H1 (cell line): ENCODE data around the gene IL1RAPL1. TPM values are rescaled to one million over a fixed set of nuclear protein-coding genes. Genes with fewer than 3 reads are reported as not detected.

Experiments
- ASH2L ChIP-seq: fragments of 200-600, 300-600 bp; sonication (generic); IDR thresholded peaks from one replicate; pipeline ENCODE4 v1.7.1; 2017; ENCODE audit warnings: low read length
- CEBPB ChIP-seq: IDR thresholded peaks from 2 replicates; pipeline ENCODE4 v1.6.1; 2012; ENCODE audit warnings: low read depth, low read length
- CHD1 ChIP-seq: IDR thresholded peaks from 2 replicates; pipeline ENCODE4 v1.6.1; 2012; ENCODE audit warnings: low read depth, low read length, improper control_type of control experiment
- EP300 ChIP-seq, 2 experiments: IDR thresholded peaks; 1 replicate in 1 of 2; 2 replicates in 1 of 2; pipeline ENCODE4 v1.6.1; 2011 to 2012; ENCODE audit warnings: low read depth in 2 of 2, low read length in 2 of 2, mild to moderate bottlenecking in 2 of 2, borderline replicate concordance in 1 of 2, inconsistent platforms in 1 of 2, moderate library complexity in 1 of 2
- RBBP5 ChIP-seq: IDR thresholded peaks from 2 replicates; pipeline ENCODE4 v1.7.1; 2012; ENCODE audit warnings: low read depth, mild to moderate bottlenecking, inconsistent platforms, low read length, moderate library complexity, borderline replicate concordance
- RXRA ChIP-seq: IDR thresholded peaks from 2 replicates; pipeline ENCODE4 v1.6.1; 2011; ENCODE audit warnings: low read depth, mild to moderate bottlenecking, low read length, moderate library complexity; ENCODE audit not compliant: insufficient read depth
- SP1 ChIP-seq: IDR thresholded peaks from 2 replicates; pipeline ENCODE4 v1.6.1; 2011; ENCODE audit warnings: low read depth, low read length
- TAF1 ChIP-seq: IDR thresholded peaks from 2 replicates; pipeline ENCODE4 v1.6.1; 2011; ENCODE audit warnings: mild to moderate bottlenecking, low read depth, low read length
- YY1 ChIP-seq: IDR thresholded peaks from 2 replicates; pipeline ENCODE4 v1.6.1; 2011; ENCODE audit warnings: low read depth, mild to moderate bottlenecking, low read length
- polyA plus RNA-seq, 7 experiments: library from polyadenylated mRNA; depleted of rRNA in 3 of 7; stranded (reverse) in 5 of 7; unstranded in 2 of 7; fragments of >200 nt in 5 of 7; fragments of 200-250 nt in 2 of 7; gene quantifications; 1 replicate in 5 of 7; 2 replicates in 1 of 7; 4 replicates in 1 of 7; pipeline versions ENCODE4 v1.2.1 to v1.2.3, GENCODE V29; 2011 to 2013; ENCODE audit warnings: missing spikeins in 2 of 7, mixed read lengths in 2 of 7
- total RNA-seq: library from RNA; stranded (reverse); fragmentation: NEBNext Ultra II Directional; extraction: Animal tissue kit (Norgen Biotek cat#: 25700); gene quantifications from 2 replicates; pipeline ENCODE4 v1.2.1, GENCODE V29; 2021
- TF ChIP-seq, protein P1 (sequence below): fragments of 300-600 bp; sonication (generic); IDR thresholded peaks from 2 replicates; pipeline ENCODE4 v1.7.1; 2012; ENCODE audit warnings: low read length, moderate library complexity, mild to moderate bottlenecking, inconsistent platforms; ENCODE audit not compliant: insufficient replicate concordance

The IL1RAPL1 gene
- total and polyA plus RNA-seq, 2 of the 8 experiments (the other 6 are each of a cell fraction or from before 2014, with no cell fraction given), result 0.11 to 0.35 TPM

GRCh38 chrX:28850955-28851354 lies 263.7 kb downstream of the IL1RAPL1 start (continued):
- TF ChIP-seq, protein P1, sequence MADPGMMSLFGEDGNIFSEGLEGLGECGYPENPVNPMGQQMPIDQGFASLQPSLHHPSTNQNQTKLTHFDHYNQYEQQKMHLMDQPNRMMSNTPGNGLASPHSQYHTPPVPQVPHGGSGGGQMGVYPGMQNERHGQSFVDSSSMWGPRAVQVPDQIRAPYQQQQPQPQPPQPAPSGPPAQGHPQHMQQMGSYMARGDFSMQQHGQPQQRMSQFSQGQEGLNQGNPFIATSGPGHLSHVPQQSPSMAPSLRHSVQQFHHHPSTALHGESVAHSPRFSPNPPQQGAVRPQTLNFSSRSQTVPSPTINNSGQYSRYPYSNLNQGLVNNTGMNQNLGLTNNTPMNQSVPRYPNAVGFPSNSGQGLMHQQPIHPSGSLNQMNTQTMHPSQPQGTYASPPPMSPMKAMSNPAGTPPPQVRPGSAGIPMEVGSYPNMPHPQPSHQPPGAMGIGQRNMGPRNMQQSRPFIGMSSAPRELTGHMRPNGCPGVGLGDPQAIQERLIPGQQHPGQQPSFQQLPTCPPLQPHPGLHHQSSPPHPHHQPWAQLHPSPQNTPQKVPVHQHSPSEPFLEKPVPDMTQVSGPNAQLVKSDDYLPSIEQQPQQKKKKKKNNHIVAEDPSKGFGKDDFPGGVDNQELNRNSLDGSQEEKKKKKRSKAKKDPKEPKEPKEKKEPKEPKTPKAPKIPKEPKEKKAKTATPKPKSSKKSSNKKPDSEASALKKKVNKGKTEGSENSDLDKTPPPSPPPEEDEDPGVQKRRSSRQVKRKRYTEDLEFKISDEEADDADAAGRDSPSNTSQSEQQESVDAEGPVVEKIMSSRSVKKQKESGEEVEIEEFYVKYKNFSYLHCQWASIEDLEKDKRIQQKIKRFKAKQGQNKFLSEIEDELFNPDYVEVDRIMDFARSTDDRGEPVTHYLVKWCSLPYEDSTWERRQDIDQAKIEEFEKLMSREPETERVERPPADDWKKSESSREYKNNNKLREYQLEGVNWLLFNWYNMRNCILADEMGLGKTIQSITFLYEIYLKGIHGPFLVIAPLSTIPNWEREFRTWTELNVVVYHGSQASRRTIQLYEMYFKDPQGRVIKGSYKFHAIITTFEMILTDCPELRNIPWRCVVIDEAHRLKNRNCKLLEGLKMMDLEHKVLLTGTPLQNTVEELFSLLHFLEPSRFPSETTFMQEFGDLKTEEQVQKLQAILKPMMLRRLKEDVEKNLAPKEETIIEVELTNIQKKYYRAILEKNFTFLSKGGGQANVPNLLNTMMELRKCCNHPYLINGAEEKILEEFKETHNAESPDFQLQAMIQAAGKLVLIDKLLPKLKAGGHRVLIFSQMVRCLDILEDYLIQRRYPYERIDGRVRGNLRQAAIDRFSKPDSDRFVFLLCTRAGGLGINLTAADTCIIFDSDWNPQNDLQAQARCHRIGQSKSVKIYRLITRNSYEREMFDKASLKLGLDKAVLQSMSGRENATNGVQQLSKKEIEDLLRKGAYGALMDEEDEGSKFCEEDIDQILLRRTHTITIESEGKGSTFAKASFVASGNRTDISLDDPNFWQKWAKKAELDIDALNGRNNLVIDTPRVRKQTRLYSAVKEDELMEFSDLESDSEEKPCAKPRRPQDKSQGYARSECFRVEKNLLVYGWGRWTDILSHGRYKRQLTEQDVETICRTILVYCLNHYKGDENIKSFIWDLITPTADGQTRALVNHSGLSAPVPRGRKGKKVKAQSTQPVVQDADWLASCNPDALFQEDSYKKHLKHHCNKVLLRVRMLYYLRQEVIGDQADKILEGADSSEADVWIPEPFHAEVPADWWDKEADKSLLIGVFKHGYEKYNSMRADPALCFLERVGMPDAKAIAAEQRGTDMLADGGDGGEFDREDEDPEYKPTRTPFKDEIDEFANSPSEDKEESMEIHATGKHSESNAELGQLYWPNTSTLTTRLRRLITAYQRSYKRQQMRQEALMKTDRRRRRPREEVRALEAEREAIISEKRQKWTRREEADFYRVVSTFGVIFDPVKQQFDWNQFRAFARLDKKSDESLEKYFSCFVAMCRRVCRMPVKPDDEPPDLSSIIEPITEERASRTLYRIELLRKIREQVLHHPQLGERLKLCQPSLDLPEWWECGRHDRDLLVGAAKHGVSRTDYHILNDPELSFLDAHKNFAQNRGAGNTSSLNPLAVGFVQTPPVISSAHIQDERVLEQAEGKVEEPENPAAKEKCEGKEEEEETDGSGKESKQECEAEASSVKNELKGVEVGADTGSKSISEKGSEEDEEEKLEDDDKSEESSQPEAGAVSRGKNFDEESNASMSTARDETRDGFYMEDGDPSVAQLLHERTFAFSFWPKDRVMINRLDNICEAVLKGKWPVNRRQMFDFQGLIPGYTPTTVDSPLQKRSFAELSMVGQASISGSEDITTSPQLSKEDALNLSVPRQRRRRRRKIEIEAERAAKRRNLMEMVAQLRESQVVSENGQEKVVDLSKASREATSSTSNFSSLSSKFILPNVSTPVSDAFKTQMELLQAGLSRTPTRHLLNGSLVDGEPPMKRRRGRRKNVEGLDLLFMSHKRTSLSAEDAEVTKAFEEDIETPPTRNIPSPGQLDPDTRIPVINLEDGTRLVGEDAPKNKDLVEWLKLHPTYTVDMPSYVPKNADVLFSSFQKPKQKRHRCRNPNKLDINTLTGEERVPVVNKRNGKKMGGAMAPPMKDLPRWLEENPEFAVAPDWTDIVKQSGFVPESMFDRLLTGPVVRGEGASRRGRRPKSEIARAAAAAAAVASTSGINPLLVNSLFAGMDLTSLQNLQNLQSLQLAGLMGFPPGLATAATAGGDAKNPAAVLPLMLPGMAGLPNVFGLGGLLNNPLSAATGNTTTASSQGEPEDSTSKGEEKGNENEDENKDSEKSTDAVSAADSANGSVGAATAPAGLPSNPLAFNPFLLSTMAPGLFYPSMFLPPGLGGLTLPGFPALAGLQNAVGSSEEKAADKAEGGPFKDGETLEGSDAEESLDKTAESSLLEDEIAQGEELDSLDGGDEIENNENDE, result no peak
- TF ChIP-seq EP300 (IDR thresholded peaks at IDR 0.05; ENCODE audit: borderline replicate concordance in 1 of 2, low read depth in 2 of 2, low read length in 2 of 2) (no peak), RXRA (no peak), SP1 (no peak), YY1 (no peak), CHD1 (no peak), RBBP5 (no peak), CEBPB (no peak), ASH2L (no peak), TAF1 (no peak)
- TF ChIP-seq, all 59 proteins: peak for 0
